ENCODE results near the gene CYP46A1. TPM values are rescaled to one million over a fixed set of nuclear protein-coding genes. Genes with fewer than 3 reads are reported as not detected.

Gene CYP46A1
- total and polyA plus RNA-seq, 2 donors = 0.14 to 0.62 TPM

GRCh38 chr14:99733211-99733539 is 49.1 kb downstream of the CYP46A1 start:
- Histone ChIP-seq H3K9me3 (ENCODE audit: control insufficient read depth in 2 of 2, insufficient read depth in 1 of 2, low read length in 1 of 2) (no peaks in the 10 kb centered on the region), H3K27me3 (ENCODE audit: control insufficient read depth in 2 of 2, insufficient read depth in 1 of 2, low read length in 1 of 2) (peaks cover 28 to 72% of the 10 kb centered on the region in 2 donors)
- 91% methylated on average over 6 of the region's 6 CpGs for WGBS

GRCh38 chr14:99733540-99734405 is 49.7 kb downstream of the CYP46A1 start:
- Histone ChIP-seq H3K4me1 (ENCODE audit: control insufficient read depth in 2 of 2, insufficient read depth in 2 of 2, low read length in 2 of 2) (no peaks in the 10 kb centered on the region), H3K9me3 (ENCODE audit: control insufficient read depth in 2 of 2, insufficient read depth in 1 of 2, low read length in 1 of 2) (no peaks in the 10 kb centered on the region), H3K27me3 (ENCODE audit: control insufficient read depth in 2 of 2, insufficient read depth in 1 of 2, low read length in 1 of 2) (peaks cover 34 to 73% of the 10 kb centered on the region in 2 donors), H3K4me3 (ENCODE audit: low read length in 2 of 2) (no peak overlapping the region), H3K36me3 (ENCODE audit: control insufficient read depth in 2 of 2, insufficient read depth in 2 of 2, low read length in 1 of 2) (no peaks in the 10 kb centered on the region), H3K27ac (ENCODE audit: low read depth in 1 of 2, low read length in 1 of 2) (no peak overlapping the region)
- no peak for DNase-seq (ENCODE audit: low read depth in 6 of 9, low spot score in 9 of 9)
- 90% methylated on average over 26 of the region's 26 CpGs for WGBS

More at GRCh38 chr14:99733211-99733539, 49.1 kb downstream of the CYP46A1 start:
- Histone ChIP-seq H3K36me3 (ENCODE audit: control insufficient read depth in 2 of 2, insufficient read depth in 2 of 2, low read length in 1 of 2) (no peaks in the 10 kb centered on the region), H3K4me3 (ENCODE audit: low read length in 2 of 2) (no peak overlapping the region), H3K27ac (ENCODE audit: low read depth in 1 of 2, low read length in 1 of 2) (no peak overlapping the region), H3K4me1 (ENCODE audit: control insufficient read depth in 2 of 2, insufficient read depth in 2 of 2, low read length in 2 of 2) (no peaks in the 10 kb centered on the region)
- no peak for DNase-seq (ENCODE audit: low read depth in 6 of 9, low spot score in 9 of 9)

- Histone ChIP-seq H3K36me3 (ENCODE audit: control insufficient read depth in 2 of 2, insufficient read depth in 2 of 2, low read length in 1 of 2) (no peaks in the 10 kb centered on the region), H3K27ac (ENCODE audit: low read depth in 1 of 2, low read length in 1 of 2) (no peak overlapping the region), H3K27me3 (ENCODE audit: control insufficient read depth in 2 of 2, insufficient read depth in 1 of 2, low read length in 1 of 2) (peaks cover 34 to 72% of the 10 kb centered on the region in 2 donors), H3K9me3 (ENCODE audit: control insufficient read depth in 2 of 2, insufficient read depth in 1 of 2, low read length in 1 of 2) (no peaks in the 10 kb centered on the region), H3K4me1 (ENCODE audit: control insufficient read depth in 2 of 2, insufficient read depth in 2 of 2, low read length in 2 of 2) (no peaks in the 10 kb centered on the region), H3K4me3 (ENCODE audit: low read length in 2 of 2) (no peak overlapping the region)
- 86% methylated on average over 18 of the region's 18 CpGs for WGBS
- no peak for DNase-seq (ENCODE audit: low read depth in 6 of 9, low spot score in 9 of 9)
These were observed 50.4 kb downstream of the CYP46A1 start for GRCh38 chr14:99734406-99735051.

GRCh38 chr14:99735189-99736135 is 51.4 kb downstream of the CYP46A1 start:
- no peak for DNase-seq (ENCODE audit: low read depth in 6 of 9, low spot score in 9 of 9)
- H3K4me1 ChIP-seq (ENCODE audit: control insufficient read depth in 2 of 2, insufficient read depth in 2 of 2, low read length in 2 of 2) = no peaks in the 10 kb centered on the region
- 90% methylated on average over 13 of the region's 13 CpGs for WGBS
- H3K36me3 ChIP-seq (ENCODE audit: control insufficient read depth in 2 of 2, insufficient read depth in 2 of 2, low read length in 1 of 2) = no peaks in the 10 kb centered on the region
- H3K27ac ChIP-seq (ENCODE audit: low read depth in 1 of 2, low read length in 1 of 2) = no peak overlapping the region
- no peak overlapping the region for H3K4me3 ChIP-seq (ENCODE audit: low read length in 2 of 2)
- no peaks in the 10 kb centered on the region for H3K9me3 ChIP-seq (ENCODE audit: control insufficient read depth in 2 of 2, insufficient read depth in 1 of 2, low read length in 1 of 2)
- peaks cover 29 to 73% of the 10 kb centered on the region in 2 donors for H3K27me3 ChIP-seq (ENCODE audit: control insufficient read depth in 2 of 2, insufficient read depth in 1 of 2, low read length in 1 of 2)

- H3K27ac ChIP-seq (ENCODE audit: low read depth in 1 of 2, low read length in 1 of 2) = no peak overlapping the region
- 56% methylated on average over 10 of the region's 10 CpGs for WGBS
- peaks cover 19 to 61% of the 10 kb centered on the region in 2 donors for H3K27me3 ChIP-seq (ENCODE audit: control insufficient read depth in 2 of 2, insufficient read depth in 1 of 2, low read length in 1 of 2)
- H3K4me1 ChIP-seq (ENCODE audit: control insufficient read depth in 2 of 2, insufficient read depth in 2 of 2, low read length in 2 of 2) = no peaks in the 10 kb centered on the region
- DNase-seq (ENCODE audit: low read depth in 6 of 9, low spot score in 9 of 9) = no peak
- no peaks in the 10 kb centered on the region for H3K9me3 ChIP-seq (ENCODE audit: control insufficient read depth in 2 of 2, insufficient read depth in 1 of 2, low read length in 1 of 2)
- no peak overlapping the region for H3K4me3 ChIP-seq (ENCODE audit: low read length in 2 of 2)
- H3K36me3 ChIP-seq (ENCODE audit: control insufficient read depth in 2 of 2, insufficient read depth in 2 of 2, low read length in 1 of 2) = no peaks in the 10 kb centered on the region
These were observed 52.7 kb downstream of the CYP46A1 start for GRCh38 chr14:99736603-99737371.

GRCh38 chr14:99737451-99737951 is 53.4 kb downstream of the CYP46A1 start:
- 4% methylated on average over 26 of the region's 26 CpGs for WGBS
- Histone ChIP-seq H3K9me3 (ENCODE audit: control insufficient read depth in 2 of 2, insufficient read depth in 1 of 2, low read length in 1 of 2) (no peaks in the 10 kb centered on the region), H3K4me3 (ENCODE audit: low read length in 2 of 2) (no peak overlapping the region), H3K36me3 (ENCODE audit: control insufficient read depth in 2 of 2, insufficient read depth in 2 of 2, low read length in 1 of 2) (no peaks in the 10 kb centered on the region), H3K4me1 (ENCODE audit: control insufficient read depth in 2 of 2, insufficient read depth in 2 of 2, low read length in 2 of 2) (no peaks in the 10 kb centered on the region), H3K27me3 (ENCODE audit: control insufficient read depth in 2 of 2, insufficient read depth in 1 of 2, low read length in 1 of 2) (peaks cover 19 to 56% of the 10 kb centered on the region in 2 donors), H3K27ac (ENCODE audit: low read depth in 1 of 2, low read length in 1 of 2) (no peak overlapping the region)
- no peak for DNase-seq (ENCODE audit: low read depth in 6 of 9, low spot score in 9 of 9)

GRCh38 chr14:99737956-99738667 is 54.0 kb downstream of the CYP46A1 start:
- Histone ChIP-seq H3K4me1 (ENCODE audit: control insufficient read depth in 2 of 2, insufficient read depth in 2 of 2, low read length in 2 of 2) (no peaks in the 10 kb centered on the region), H3K27ac (ENCODE audit: low read depth in 1 of 2, low read length in 1 of 2) (no peak overlapping the region), H3K27me3 (ENCODE audit: control insufficient read depth in 2 of 2, insufficient read depth in 1 of 2, low read length in 1 of 2) (peaks cover 19 to 55% of the 10 kb centered on the region in 2 donors), H3K4me3 (ENCODE audit: low read length in 2 of 2) (no peak overlapping the region), H3K9me3 (ENCODE audit: control insufficient read depth in 2 of 2, insufficient read depth in 1 of 2, low read length in 1 of 2) (no peaks in the 10 kb centered on the region), H3K36me3 (ENCODE audit: control insufficient read depth in 2 of 2, insufficient read depth in 2 of 2, low read length in 1 of 2) (no peaks in the 10 kb centered on the region)
- 52% methylated on average over 21 of the region's 21 CpGs for WGBS
- no peak for DNase-seq (ENCODE audit: low read depth in 6 of 9, low spot score in 9 of 9)

- Histone ChIP-seq H3K9me3 (ENCODE audit: control insufficient read depth in 2 of 2, insufficient read depth in 1 of 2, low read length in 1 of 2) (no peaks in the 10 kb centered on the region), H3K4me1 (ENCODE audit: control insufficient read depth in 2 of 2, insufficient read depth in 2 of 2, low read length in 2 of 2) (no peaks in the 10 kb centered on the region), H3K27me3 (ENCODE audit: control insufficient read depth in 2 of 2, insufficient read depth in 1 of 2, low read length in 1 of 2) (peaks cover 19 to 47% of the 10 kb centered on the region in 2 donors), H3K4me3 (ENCODE audit: low read length in 2 of 2) (no peak overlapping the region), H3K27ac (ENCODE audit: low read depth in 1 of 2, low read length in 1 of 2) (no peak overlapping the region), H3K36me3 (ENCODE audit: control insufficient read depth in 2 of 2, insufficient read depth in 2 of 2, low read length in 1 of 2) (no peaks in the 10 kb centered on the region)
- 45% methylated on average over 10 of the region's 10 CpGs for WGBS
- DNase-seq (ENCODE audit: low read depth in 6 of 9, low spot score in 9 of 9) = no peak
These were observed 56.3 kb downstream of the CYP46A1 start for GRCh38 chr14:99740411-99740810.

Data from thymus (tissue), 11 donors.